ENCODE measurements around the gene ATG2A. TPM values are rescaled to one million over a fixed set of nuclear protein-coding genes. Genes with fewer than 3 reads are reported as not detected.

Gene ATG2A
- total RNA-seq, 1 donor from 2014 or later: 4.4 TPM

GRCh38 chr11:64871492-64871891 lies 45.5 kb downstream of the ATG2A start:
- Histone ChIP-seq H4K20me1 (ENCODE audit: low read depth) (peaks cover 31% of the 10 kb centered on the region), H3K27me3 (no peaks in the 10 kb centered on the region), H3K27ac (no peak overlapping the region), H3K4me3 (no peak overlapping the region), H3K79me2 (ENCODE audit: low read depth) (peaks cover 3% of the 10 kb centered on the region), H3K36me3 (no peaks in the 10 kb centered on the region), H3K9ac (no peak overlapping the region), H3K4me2 (no peak overlapping the region), H3K4me1 (peaks cover 9% of the 10 kb centered on the region), H3K9me3 (ENCODE audit: low read depth) (no peaks in the 10 kb centered on the region), H3F3A (ENCODE audit: low read depth) (no peaks in the 10 kb centered on the region), H2AFZ (replicated peaks) (no peak overlapping the region)
- no peak for DNase-seq (ENCODE audit: low spot score)
- Mint-ChIP-seq H3K9me3 (no peaks in the 10 kb centered on the region), H3K4me3 (peak overlapping the region; percentile 75), H3K27me3 (ENCODE audit: insufficient read depth, low read depth) (peaks cover 3% of the 10 kb centered on the region), H3K4me1 (peaks cover 53% of the 10 kb centered on the region), H3K27ac (peak overlapping the region; percentile 93), H3K36me3 (peaks cover 11% of the 10 kb centered on the region)
- no peak for TF ChIP-seq EZH2phosphoT487 (IDR thresholded peaks at IDR 0.05)
- no peak for TF ChIP-seq CTCF (IDR thresholded peaks at IDR 0.05)
- TF ChIP-seq EZH2 (IDR thresholded peaks at IDR 0.05): no peak

- Mint-ChIP-seq H3K9me3 (no peaks in the 10 kb centered on the region), H3K4me3 (peak overlapping the region; percentile 75), H3K27ac (peak overlapping the region; percentile 93), H3K4me1 (peaks cover 50% of the 10 kb centered on the region), H3K27me3 (ENCODE audit: insufficient read depth, low read depth) (peaks cover 3% of the 10 kb centered on the region), H3K36me3 (peaks cover 11% of the 10 kb centered on the region)
- no peaks in the 10 kb centered on the region for H3F3A ChIP-seq (ENCODE audit: low read depth)
- H3K79me2 ChIP-seq (ENCODE audit: low read depth): no peaks in the 10 kb centered on the region
- no peak overlapping the region for H2AFZ ChIP-seq (replicated peaks)
- no peaks in the 10 kb centered on the region for H3K9me3 ChIP-seq (ENCODE audit: low read depth)
- H3K9ac ChIP-seq: no peak overlapping the region
- H3K4me2 ChIP-seq: peak overlapping the region; percentile 13
- no peaks in the 10 kb centered on the region for H3K27me3 ChIP-seq
- H4K20me1 ChIP-seq (ENCODE audit: low read depth): peaks cover 26% of the 10 kb centered on the region
- DNase-seq (ENCODE audit: low spot score): no peak
- H3K36me3 ChIP-seq: no peaks in the 10 kb centered on the region
- peaks cover 9% of the 10 kb centered on the region for H3K4me1 ChIP-seq
- H3K4me3 ChIP-seq: no peak overlapping the region
- H3K27ac ChIP-seq: peak overlapping the region; percentile 37
- TF ChIP-seq EZH2phosphoT487 (IDR thresholded peaks at IDR 0.05) (no peak), EZH2 (IDR thresholded peaks at IDR 0.05) (no peak), CTCF (IDR thresholded peaks at IDR 0.05) (no peak)
Measured at GRCh38 chr11:64870893-64871466, 46.0 kb downstream of the ATG2A start.

- no peak for TF ChIP-seq EZH2 (IDR thresholded peaks at IDR 0.05)
- no peak for TF ChIP-seq CTCF (IDR thresholded peaks at IDR 0.05)
- no peak for TF ChIP-seq EZH2phosphoT487 (IDR thresholded peaks at IDR 0.05)
- Mint-ChIP-seq H3K4me1 (peaks cover 50% of the 10 kb centered on the region), H3K4me3 (peak overlapping the region; percentile 66), H3K27ac (peak overlapping the region; percentile 96), H3K9me3 (no peaks in the 10 kb centered on the region), H3K27me3 (ENCODE audit: insufficient read depth, low read depth) (peaks cover 3% of the 10 kb centered on the region), H3K36me3 (peaks cover 11% of the 10 kb centered on the region)
- H3K9me3 ChIP-seq (ENCODE audit: low read depth): no peaks in the 10 kb centered on the region
- peak; percentile 18 for DNase-seq (ENCODE audit: low spot score)
- no peak overlapping the region for H3K4me3 ChIP-seq
- no peaks in the 10 kb centered on the region for H3F3A ChIP-seq (ENCODE audit: low read depth)
- peak overlapping the region; percentile 13 for H3K4me2 ChIP-seq
- H4K20me1 ChIP-seq (ENCODE audit: low read depth): peaks cover 20% of the 10 kb centered on the region
- no peaks in the 10 kb centered on the region for H3K36me3 ChIP-seq
- H3K9ac ChIP-seq: peak overlapping the region; percentile 22
- H3K79me2 ChIP-seq (ENCODE audit: low read depth): no peaks in the 10 kb centered on the region
- no peaks in the 10 kb centered on the region for H3K27me3 ChIP-seq
- no peak overlapping the region for H2AFZ ChIP-seq (replicated peaks)
- peak overlapping the region; percentile 37 for H3K27ac ChIP-seq
- peaks cover 12% of the 10 kb centered on the region for H3K4me1 ChIP-seq
Measured at GRCh38 chr11:64870176-64870892, 46.7 kb downstream of the ATG2A start.
